Measurements from ENCODE around the gene NME3. TPM values are rescaled to one million over a fixed set of nuclear protein-coding genes. Genes with fewer than 3 reads are reported as not detected.

NME3 gene
- total and polyA plus RNA-seq, 8 donors, result 27.4 to 297 (median 33.1) TPM

GRCh38 chr16:1732071-1732470, 39.3 kb downstream of the NME3 start:
- 85 to 87% methylated on average over 14 of the region's 14 CpGs for WGBS, 2 donors
- no peaks in the 10 kb centered on the region for H3K27me3 ChIP-seq
- no peak for ATAC-seq
- H3K4me3 ChIP-seq, result no peak overlapping the region
- no peak for DNase-seq
- no peak for FAIRE-seq
- peaks cover 0 to 36% (median 3%) of the 10 kb centered on the region in 3 donors for H3K36me3 ChIP-seq
- intact Hi-C loops (cut with DNase I), result no loop called here
- H3K4me1 ChIP-seq, result no peaks in the 10 kb centered on the region
- H3K9me3 ChIP-seq, result no peaks in the 10 kb centered on the region
- no peak overlapping the region for H3K27ac ChIP-seq
- no peak for TF ChIP-seq CTCF (IDR thresholded peaks at IDR 0.05)

DNA sequence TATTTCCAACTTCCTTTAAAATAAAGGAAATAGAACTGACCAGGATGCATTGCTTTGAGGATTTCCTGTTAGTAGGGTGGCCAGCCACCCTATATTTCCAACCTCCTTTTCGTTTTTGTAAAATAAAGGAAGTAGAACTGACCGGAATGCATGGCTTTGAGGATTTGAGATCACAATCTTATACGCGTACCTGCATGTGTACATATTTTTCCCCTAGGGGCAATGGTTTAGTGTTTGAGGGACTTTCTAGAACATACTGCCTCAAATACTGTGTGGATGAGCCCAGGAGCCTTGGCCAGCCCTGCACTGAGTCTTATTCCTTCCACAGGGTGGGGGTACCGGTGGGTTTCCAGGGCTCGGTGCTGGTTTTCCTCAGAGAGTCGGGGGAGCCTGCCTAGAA, 39.7 kb downstream of the NME3 start:
- peaks cover 0 to 36% (median 3%) of the 10 kb centered on the region in 3 donors for H3K36me3 ChIP-seq

GRCh38 chr16:1731073-1731472, 40.3 kb downstream of the NME3 start:
- ATAC-seq, result no peak
- no peak for DNase-seq
- intact Hi-C loops (cut with DNase I), result no loop called here
- H3K27me3 ChIP-seq, result no peaks in the 10 kb centered on the region
- H3K27ac ChIP-seq, result no peak overlapping the region
- no peaks in the 10 kb centered on the region for H3K4me1 ChIP-seq
- no peak for FAIRE-seq
- no peak overlapping the region for H3K4me3 ChIP-seq
- H3K9me3 ChIP-seq, result no peaks in the 10 kb centered on the region
- 91 to 96% methylated on average over 7 of the region's 7 CpGs for WGBS, 2 donors
- peaks cover 0 to 36% (median 3%) of the 10 kb centered on the region in 3 donors for H3K36me3 ChIP-seq
- TF ChIP-seq CTCF (IDR thresholded peaks at IDR 0.05), result no peak

More for the DNA sequence above, 39.7 kb downstream of the NME3 start:
- no peak for FAIRE-seq
- intact Hi-C loops (cut with DNase I), result no loop called here
- no peak for ATAC-seq
- H3K9me3 ChIP-seq, result no peaks in the 10 kb centered on the region
- no peak for DNase-seq
- 76 to 78% methylated on average over 7 of the region's 7 CpGs for WGBS, 2 donors
- no peak for TF ChIP-seq CTCF (IDR thresholded peaks at IDR 0.05)
- no peaks in the 10 kb centered on the region for H3K4me1 ChIP-seq
- no peaks in the 10 kb centered on the region for H3K27me3 ChIP-seq
- H3K4me3 ChIP-seq, result no peak overlapping the region
- H3K27ac ChIP-seq, result no peak overlapping the region

- no peak overlapping the region for H3K4me3 ChIP-seq
- H3K9me3 ChIP-seq, result no peaks in the 10 kb centered on the region
- DNase-seq, result no peak
- H3K4me1 ChIP-seq, result no peaks in the 10 kb centered on the region
- H3K27me3 ChIP-seq, result no peaks in the 10 kb centered on the region
- WGBS, 2 donors, result 95 to 98% methylated on average over 35 of the region's 35 CpGs
- intact Hi-C loops (cut with DNase I), result no loop called here
- H3K36me3 ChIP-seq, result peaks cover 0 to 30% (median 3%) of the 10 kb centered on the region in 3 donors
- no peak for ATAC-seq
- no peak for FAIRE-seq
- no peak for TF ChIP-seq CTCF (IDR thresholded peaks at IDR 0.05)
- H3K27ac ChIP-seq, result no peak overlapping the region
These were observed 41.9 kb downstream of the NME3 start for GRCh38 chr16:1729445-1729844.

DNA sequence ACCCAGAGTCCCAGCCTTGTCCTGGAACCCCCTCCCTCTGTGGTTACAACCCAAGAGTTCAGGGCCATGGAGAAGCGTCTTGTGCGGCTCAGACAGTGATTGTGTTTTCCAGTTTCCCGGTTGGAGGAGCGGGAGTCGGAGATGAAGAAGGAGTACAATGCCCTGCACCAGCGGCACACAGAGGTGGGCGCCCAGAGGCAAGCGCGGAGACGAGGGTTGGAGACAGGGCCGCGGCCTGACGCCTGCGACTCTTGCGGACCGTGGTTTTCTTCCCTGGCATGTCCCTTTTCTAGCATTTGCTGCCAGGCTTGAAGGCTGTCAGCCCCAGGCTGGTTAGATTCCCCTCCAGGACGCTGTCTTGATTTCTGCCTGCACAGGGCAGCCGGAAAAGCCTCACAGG, 42.3 kb downstream of the NME3 start:
- H3K9me3 ChIP-seq, result no peaks in the 10 kb centered on the region
- ATAC-seq, result no peak
- TF ChIP-seq CTCF (IDR thresholded peaks at IDR 0.05), result no peak
- no peak for FAIRE-seq
- intact Hi-C loops (cut with DNase I), result no loop called here
- no peak overlapping the region for H3K4me3 ChIP-seq
- 96 to 98% methylated on average over 18 of the region's 18 CpGs for WGBS, 2 donors
- H3K27me3 ChIP-seq, result no peaks in the 10 kb centered on the region
- H3K27ac ChIP-seq, result no peak overlapping the region
- H3K4me1 ChIP-seq, result no peaks in the 10 kb centered on the region
- peaks cover 0 to 26% (median 3%) of the 10 kb centered on the region in 3 donors for H3K36me3 ChIP-seq
- no peak for DNase-seq
